Fibroblast of the aortic adventitia (primary cell): ENCODE results near the gene TIE1. TPM values are rescaled to one million over a fixed set of nuclear protein-coding genes. Genes with fewer than 3 reads are reported as not detected.

ENCODE experiments used
- DNase-seq: peaks from one replicate; pipeline ENCODE4 v3.0.0-alpha.2; 2010; ENCODE audit warnings: low read depth
- H3K4me3 ChIP-seq: 2 replicates; pipeline ENCODE4 v1.5.1; 2011; ENCODE audit warnings: low read depth, mild to moderate bottlenecking, control low read depth, low read length, moderate library complexity
- total RNA-seq: library from RNA; depleted of rRNA; stranded (reverse); fragments of >200 nt; gene quantifications from 2 replicates; pipeline ENCODE4 v1.2.3, GENCODE V29; 2012; ENCODE audit warnings: low replicate concordance
- TF ChIP-seq, protein P1 (sequence below): IDR thresholded peaks from 2 replicates; pipeline ENCODE4 v1.5.1; 2011; ENCODE audit warnings: mild to moderate bottlenecking, low read length, control low read depth, inconsistent platforms; ENCODE audit not compliant: insufficient read depth

The TIE1 gene
- total RNA-seq, 1 donor, result 0.81 TPM

DNA sequence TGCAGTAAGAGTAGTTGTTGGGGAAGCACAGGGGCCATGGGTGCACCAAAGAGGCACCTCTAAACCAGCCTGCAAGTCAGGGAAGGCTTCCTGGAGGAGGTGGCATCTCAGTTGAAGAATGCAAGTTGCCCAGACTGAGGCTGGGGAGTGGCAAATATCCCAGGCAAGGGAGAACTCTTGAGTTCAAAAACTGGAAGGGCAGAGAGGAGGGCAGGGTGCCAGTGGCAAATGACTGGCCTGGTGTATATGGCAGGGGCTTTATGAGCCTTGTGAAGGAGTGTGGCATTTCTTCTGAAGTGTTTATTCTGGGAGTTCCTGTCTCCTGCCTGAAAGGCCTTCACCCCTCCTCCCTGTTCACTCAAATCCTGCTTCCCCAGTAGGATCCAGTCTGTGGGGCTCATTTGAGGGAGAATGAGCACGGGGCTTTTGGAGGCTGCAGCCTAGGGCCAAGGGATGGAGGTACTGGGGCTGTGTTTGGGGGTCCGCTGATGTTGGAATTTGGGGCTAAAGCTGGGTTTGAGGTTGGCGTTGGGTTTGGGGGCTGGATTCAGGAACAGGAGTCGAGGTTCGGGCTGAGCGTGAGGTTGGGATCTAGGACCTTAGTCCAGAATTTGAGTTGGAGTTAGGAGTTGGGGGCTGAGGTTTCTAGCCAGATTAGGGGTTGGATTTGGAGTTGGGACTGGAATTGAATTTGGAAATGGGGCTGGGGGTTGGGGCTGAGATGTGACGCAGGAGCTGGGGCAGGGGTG, 31.0 kb upstream of the TIE1 start, which contains the start of gene TMEM125:
TSS of gene TMEM125 (plus strand) at position 357 of the 749 bp plus-strand sequence. CDS start 2,740 bp downstream, outside the sequence.
- no peak within 1 kb of the TSS for H3K4me3 ChIP-seq
- TF ChIP-seq, protein P1, sequence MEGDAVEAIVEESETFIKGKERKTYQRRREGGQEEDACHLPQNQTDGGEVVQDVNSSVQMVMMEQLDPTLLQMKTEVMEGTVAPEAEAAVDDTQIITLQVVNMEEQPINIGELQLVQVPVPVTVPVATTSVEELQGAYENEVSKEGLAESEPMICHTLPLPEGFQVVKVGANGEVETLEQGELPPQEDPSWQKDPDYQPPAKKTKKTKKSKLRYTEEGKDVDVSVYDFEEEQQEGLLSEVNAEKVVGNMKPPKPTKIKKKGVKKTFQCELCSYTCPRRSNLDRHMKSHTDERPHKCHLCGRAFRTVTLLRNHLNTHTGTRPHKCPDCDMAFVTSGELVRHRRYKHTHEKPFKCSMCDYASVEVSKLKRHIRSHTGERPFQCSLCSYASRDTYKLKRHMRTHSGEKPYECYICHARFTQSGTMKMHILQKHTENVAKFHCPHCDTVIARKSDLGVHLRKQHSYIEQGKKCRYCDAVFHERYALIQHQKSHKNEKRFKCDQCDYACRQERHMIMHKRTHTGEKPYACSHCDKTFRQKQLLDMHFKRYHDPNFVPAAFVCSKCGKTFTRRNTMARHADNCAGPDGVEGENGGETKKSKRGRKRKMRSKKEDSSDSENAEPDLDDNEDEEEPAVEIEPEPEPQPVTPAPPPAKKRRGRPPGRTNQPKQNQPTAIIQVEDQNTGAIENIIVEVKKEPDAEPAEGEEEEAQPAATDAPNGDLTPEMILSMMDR, result no peak
- no peak for DNase-seq

DNA sequence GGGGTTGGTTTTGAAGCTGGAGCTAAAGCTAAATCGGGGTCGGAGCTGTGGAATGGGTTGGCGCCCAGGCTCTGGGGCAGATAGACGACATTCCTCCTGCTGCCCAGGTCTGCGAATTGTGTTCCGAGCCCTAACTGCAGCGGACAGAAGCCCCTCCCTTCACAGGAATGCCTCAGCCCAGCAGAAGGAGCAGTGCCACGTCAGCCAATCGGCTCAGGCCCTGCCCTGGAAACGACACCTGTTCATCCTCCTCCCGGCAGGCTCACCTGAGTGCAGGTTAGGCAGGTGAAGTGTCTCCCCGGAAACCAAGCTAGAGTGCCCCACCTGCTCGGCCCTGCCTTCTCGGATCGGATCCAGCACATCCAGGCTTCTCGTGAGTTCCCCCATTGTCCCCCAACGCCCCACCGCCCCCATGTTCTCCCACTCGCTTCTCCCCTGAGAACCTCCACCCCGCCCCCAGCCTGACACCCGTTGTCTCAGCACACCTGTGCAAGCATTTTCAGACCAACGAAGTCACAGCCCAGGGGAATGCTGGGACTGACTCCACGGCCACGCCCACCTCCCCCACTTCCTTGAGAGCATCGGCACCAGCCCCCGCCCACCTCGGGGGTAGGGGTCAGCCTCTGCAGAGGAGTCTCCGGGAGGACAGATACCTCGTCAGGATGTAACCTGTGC, 30.2 kb upstream of the TIE1 start:
- TF ChIP-seq, protein P1, result no peak
- H3K4me3 ChIP-seq, result no peak overlapping the region
- no peak for DNase-seq

DNA sequence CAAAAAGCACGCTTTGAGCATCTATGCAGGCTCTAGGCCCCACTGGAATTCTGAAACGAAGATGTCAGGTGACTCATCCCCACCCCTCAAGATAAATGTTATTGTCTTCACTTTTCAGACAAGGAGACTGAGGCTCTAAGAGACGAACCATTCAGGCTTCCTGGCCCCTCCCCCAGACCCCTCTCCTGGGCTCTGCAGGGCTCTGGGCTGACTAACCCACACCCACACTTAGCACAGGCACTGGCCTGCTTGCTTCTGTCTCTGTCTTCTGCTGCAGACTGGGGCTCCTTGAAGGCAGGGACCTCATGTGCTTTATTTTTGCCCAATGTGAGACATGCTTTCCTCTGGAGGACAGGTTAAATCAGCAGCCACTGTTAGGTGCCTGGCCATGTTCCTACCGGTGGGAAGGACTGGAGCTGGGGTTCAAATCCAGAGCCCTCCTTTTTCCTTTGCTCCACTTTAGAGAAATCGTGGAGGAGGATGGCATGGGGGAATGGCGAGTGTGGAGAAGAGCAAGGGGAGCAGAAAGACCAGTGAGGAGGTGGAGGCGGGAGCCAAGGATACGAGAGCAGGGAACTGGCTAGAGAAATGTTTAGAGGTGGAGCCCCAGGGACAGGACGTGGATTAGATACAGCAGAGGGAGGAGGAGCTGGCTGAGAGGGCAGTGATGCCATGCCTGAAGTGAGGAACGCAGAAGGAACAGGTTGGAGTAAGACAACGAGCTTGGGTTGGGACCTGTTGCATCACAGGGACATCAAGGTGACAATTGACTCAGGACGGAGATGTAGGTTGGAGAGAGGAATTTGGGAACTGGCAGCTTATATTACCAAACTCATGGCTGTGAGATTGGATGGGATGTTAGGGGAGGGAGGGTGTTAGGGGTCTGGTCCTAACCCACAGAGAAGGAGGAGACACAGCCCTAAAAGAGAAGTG, 29.3 kb upstream of the TIE1 start:
- no peak overlapping the region for H3K4me3 ChIP-seq
- no peak for DNase-seq
- TF ChIP-seq, protein P1, result no peak

DNA sequence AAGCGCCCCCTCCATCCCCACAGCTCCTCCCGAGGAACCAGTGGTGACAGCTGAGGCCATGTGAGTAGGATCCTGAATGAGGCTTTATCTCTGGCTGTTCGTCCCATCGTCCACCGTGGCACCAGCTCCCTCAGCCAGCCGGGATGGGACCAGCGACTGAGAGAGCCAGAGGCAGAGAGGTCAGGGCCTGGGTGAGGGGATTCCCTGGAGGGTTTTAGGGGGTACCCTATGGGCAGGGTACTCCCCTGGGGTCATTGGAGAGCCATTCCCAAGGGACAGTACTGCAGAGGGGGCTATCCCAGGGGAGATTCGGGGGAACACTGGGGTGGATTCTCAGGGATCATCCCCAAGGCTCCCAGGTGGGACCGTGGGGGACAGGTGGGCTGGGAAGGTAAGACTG, 28.6 kb upstream of the TIE1 start:
- no peak overlapping the region for H3K4me3 ChIP-seq
- DNase-seq, result no peak
- TF ChIP-seq, protein P1, result no peak

DNA sequence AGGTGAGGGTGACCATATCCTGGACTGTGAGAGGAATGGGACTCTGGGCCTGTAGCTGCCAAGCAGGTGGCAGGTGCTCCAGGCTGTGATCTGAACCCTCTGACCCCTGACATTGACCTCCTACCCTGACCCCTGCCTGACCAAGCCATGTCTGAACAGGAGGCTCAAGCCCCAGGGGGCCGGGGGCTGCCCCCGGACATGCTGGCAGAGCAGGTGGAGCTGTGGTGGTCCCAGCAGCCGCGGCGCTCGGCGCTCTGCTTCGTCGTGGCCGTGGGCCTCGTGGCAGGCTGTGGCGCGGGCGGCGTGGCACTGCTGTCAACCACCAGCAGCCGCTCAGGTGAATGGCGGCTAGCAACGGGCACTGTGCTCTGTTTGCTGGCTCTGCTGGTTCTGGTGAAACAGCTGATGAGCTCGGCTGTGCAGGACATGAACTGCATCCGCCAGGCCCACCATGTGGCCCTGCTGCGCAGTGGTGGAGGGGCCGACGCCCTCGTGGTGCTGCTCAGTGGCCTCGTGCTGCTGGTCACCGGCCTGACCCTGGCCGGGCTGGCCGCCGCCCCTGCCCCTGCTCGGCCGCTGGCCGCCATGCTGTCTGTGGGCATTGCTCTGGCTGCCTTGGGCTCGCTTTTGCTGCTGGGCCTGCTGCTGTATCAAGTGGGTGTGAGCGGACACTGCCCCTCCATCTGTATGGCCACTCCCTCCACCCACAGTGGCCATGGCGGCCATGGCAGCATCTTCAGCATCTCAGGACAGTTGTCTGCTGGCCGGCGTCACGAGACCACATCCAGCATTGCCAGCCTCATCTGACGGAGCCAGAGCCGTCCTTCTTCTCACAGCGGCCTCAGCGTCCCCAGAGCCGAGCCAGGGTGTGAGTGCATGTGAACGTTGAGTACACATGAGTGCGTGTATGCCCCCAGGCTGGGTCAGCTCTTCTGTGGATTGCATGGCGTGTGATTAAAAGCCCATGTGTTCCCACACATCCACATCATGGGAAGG, 27.9 kb upstream of the TIE1 start:
- no peak for DNase-seq
- no peak overlapping the region for H3K4me3 ChIP-seq
- TF ChIP-seq, protein P1, result no peak
